PC-3 (cell line): Measurements from ENCODE around the gene CEND1. TPM values are rescaled to one million over a fixed set of nuclear protein-coding genes. Genes with fewer than 3 reads are reported as not detected.

ENCODE experiments used
- ATAC-seq: fragments of 200-7000 bp; cut with Tn5 transposase; 2 replicates; pipeline ENCODE4 v1.9.1; 2020; ENCODE audit warnings: mild to moderate bottlenecking, moderate library complexity
- BruUV-seq: library from RNA; stranded (reverse); fragments of 400-500 nt; replicated peaks from 2 replicates; lab custom pipeline; 2021; lab: Mats Ljungman, UMichigan
- CTCF ChIA-PET: fragments of 300-600 bp; sonication (Branson Sonifier 250); formaldehyde crosslinking; loops from one replicate; lab custom pipeline; 2022; ENCODE audit warnings: antibody characterized with exemption; lab: Charles Lee
- POLR2A ChIA-PET: fragments of 300-600 bp; sonication (Branson Sonifier 250); formaldehyde crosslinking; loops from one replicate; lab custom pipeline; 2022; ENCODE audit warnings: antibody characterized with exemption; ENCODE audit not compliant: unreplicated experiment; lab: Charles Lee
- DNase-seq: peaks from one replicate; pipeline ENCODE4 v3.0.0-alpha.2; 2015
- H2AFZ ChIP-seq: fragments of 300-600 bp; sonication (generic); 2 replicates; pipeline ENCODE4 v1.6.0; 2016; ENCODE audit warnings: antibody characterized with exemption, low read length
- H3F3A ChIP-seq: fragments of 300-600 bp; sonication (generic); one replicate; pipeline ENCODE4 v1.6.0; 2017; ENCODE audit warnings: antibody characterized with exemption, low read length, control low read depth, mild to moderate bottlenecking; ENCODE audit not compliant: unreplicated experiment
- H3K27ac ChIP-seq: fragments of 300-600 bp; sonication (generic); 2 replicates; pipeline ENCODE4 v1.5.1; 2016; ENCODE audit warnings: mild to moderate bottlenecking, low read length
- H3K27me3 ChIP-seq: fragments of 300-600 bp; sonication (generic); 2 replicates; pipeline ENCODE4 v1.6.1; 2016; ENCODE audit warnings: low read length, mixed read lengths
- H3K36me3 ChIP-seq: fragments of 300-600 bp; sonication (generic); 2 replicates; pipeline ENCODE4 v1.6.1; 2016; ENCODE audit warnings: low read depth, mixed run types, low read length, mixed read lengths
- H3K4me1 ChIP-seq: fragments of 300-600 bp; sonication (generic); 2 replicates; pipeline ENCODE4 v1.5.1; 2016; ENCODE audit warnings: low read length; ENCODE audit not compliant: insufficient read depth
- H3K4me2 ChIP-seq: fragments of 300-600 bp; sonication (generic); 2 replicates; pipeline ENCODE4 v1.6.0; 2016; ENCODE audit warnings: low read length
- H3K4me3 ChIP-seq: fragments of 300-600 bp; sonication (generic); 2 replicates; pipeline ENCODE4 v1.5.1; 2016; ENCODE audit warnings: mild to moderate bottlenecking, low read length, mixed read lengths
- H3K79me2 ChIP-seq: fragments of 300-600 bp; sonication (generic); 2 replicates; pipeline ENCODE4 v1.6.1; 2017; ENCODE audit warnings: low read length, mixed read lengths
- H3K9ac ChIP-seq: fragments of 300-600 bp; sonication (generic); 2 replicates; pipeline ENCODE4 v1.6.0; 2016; ENCODE audit warnings: mild to moderate bottlenecking, low read length
- H3K9me2 ChIP-seq: fragments of 300-600 bp; sonication (generic); replicated peaks from 2 replicates; pipeline ENCODE4 v1.6.1; 2016; ENCODE audit warnings: mixed run types, low read length, mixed read lengths
- H3K9me3 ChIP-seq: fragments of 300-600 bp; sonication (generic); 2 replicates; pipeline ENCODE4 v1.6.1; 2016; ENCODE audit warnings: low read length, mixed read lengths
- H4K20me1 ChIP-seq: fragments of 300-600 bp; sonication (generic); 2 replicates; pipeline ENCODE4 v1.6.1; 2016; ENCODE audit warnings: low read length, mixed read lengths
- CTCF ChIP-seq: fragments of 300-600 bp; sonication (generic); conservative IDR thresholded peaks from 2 replicates; pipeline ENCODE4 v1.5.1; 2017; ENCODE audit warnings: antibody characterized with exemption, low read depth, mild to moderate bottlenecking, low read length
- EZH2 ChIP-seq: fragments of 300-600 bp; sonication (generic); IDR thresholded peaks from one replicate; pipeline ENCODE4 v1.6.1; 2017; ENCODE audit warnings: antibody characterized with exemption, mild to moderate bottlenecking, low read length; ENCODE audit not compliant: unreplicated experiment
- EZH2phosphoT487 ChIP-seq: fragments of 300-600 bp; sonication (generic); IDR thresholded peaks from 2 replicates; pipeline ENCODE4 v1.6.1; 2018; ENCODE audit warnings: mild to moderate bottlenecking, antibody characterized with exemption, low read length, borderline replicate concordance
- intact Hi-C: fragments of 100-400 bp; cut with micrococcal nuclease; formaldehyde crosslinking; loops from 2 replicates; pipeline ENCODE4 v1.9.0; 2023
- total RNA-seq: library from RNA; depleted of rRNA; stranded (reverse); fragments of >200 nt; gene quantifications from 2 replicates; pipeline ENCODE4 v1.2.3, GENCODE V29; 2014

Gene CEND1
- total RNA-seq, 1 experiment from 2014 or later: not detected

- H3K36me3 ChIP-seq: no peaks in the 10 kb centered on the region; the same call in 1 of the 2 replicates
- H3K27ac ChIP-seq: peak overlapping the region; percentile 54
- TF ChIP-seq EZH2 (no peak), EZH2phosphoT487 (no peak), CTCF (no peak)
- H3K79me2 ChIP-seq: peaks cover 44% of the 10 kb centered on the region
- POLR2A ChIA-PET: interaction anchor here (0.6 kb wide), 1 partner anchor 52 kb away, joined by 4 read pairs; the partner anchor contains the start of gene DEAF1
- H3K4me3 ChIP-seq: peak overlapping the region; percentile 97
- no peaks in the 10 kb centered on the region for H3K27me3 ChIP-seq
- H3F3A ChIP-seq: no peaks in the 10 kb centered on the region
- peak overlapping the region; percentile 86 for H2AFZ ChIP-seq
- H3K4me1 ChIP-seq: peaks cover 15% of the 10 kb centered on the region
- CTCF ChIA-PET: no interaction called here
- peak overlapping the region; percentile 97 for H3K9ac ChIP-seq
- no peaks in the 10 kb centered on the region for H3K9me2 ChIP-seq
- no TSS peak for BruUV-seq
- peaks cover 18% of the 10 kb centered on the region; the same call in 1 of the 2 replicates for H4K20me1 ChIP-seq
- no peaks in the 10 kb centered on the region for H3K9me3 ChIP-seq
- ATAC-seq (peak; percentile 29), DNase-seq (peak; percentile 56)
- intact Hi-C loops: no loop called here
- H3K4me2 ChIP-seq: peak overlapping the region; percentile 88
These were observed 43.4 kb downstream of the CEND1 start for GRCh38 chr11:746289-747157.

DNA sequence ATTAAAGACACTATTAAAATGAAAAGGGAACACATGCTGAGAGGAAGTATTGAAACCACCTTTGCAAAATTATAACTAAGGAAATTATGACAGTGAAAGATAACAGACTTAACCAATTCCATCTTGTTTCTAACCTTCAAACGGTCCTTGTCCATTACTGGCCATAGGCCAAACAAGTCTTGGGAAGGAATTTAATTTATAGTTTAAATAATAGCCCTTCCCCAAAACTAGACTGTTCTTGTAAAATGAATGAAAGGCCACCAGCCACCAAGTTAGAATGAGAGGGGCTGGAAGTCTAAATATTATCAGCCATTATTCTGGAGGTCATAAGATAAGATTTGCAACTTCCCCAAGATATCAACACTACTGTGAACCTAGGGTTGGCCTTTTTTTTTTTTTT, 44.5 kb downstream of the CEND1 start:
- CTCF ChIA-PET: interaction anchor here (0.7 kb wide), 1 partner anchor 24 kb away, joined by 6 read pairs; no protein-coding TSS in a partner anchor
- TF ChIP-seq CTCF (no peak), EZH2 (no peak), EZH2phosphoT487 (no peak)
- H2AFZ ChIP-seq: no peak overlapping the region
- peaks cover 14% of the 10 kb centered on the region; the same call in 1 of the 2 replicates for H4K20me1 ChIP-seq
- no peak for DNase-seq
- H3K27me3 ChIP-seq: no peaks in the 10 kb centered on the region
- intact Hi-C loops: no loop called here
- no peak overlapping the region for H3K4me3 ChIP-seq
- POLR2A ChIA-PET: interaction anchor here (0.6 kb wide), 1 partner anchor 51 kb away, joined by 4 read pairs; the partner anchor contains the start of gene DEAF1
- no peaks in the 10 kb centered on the region for H3K9me2 ChIP-seq
- H3K9ac ChIP-seq: no peak overlapping the region
- peaks cover 33% of the 10 kb centered on the region for H3K79me2 ChIP-seq
- no peak overlapping the region for H3K4me2 ChIP-seq
- peaks cover 15% of the 10 kb centered on the region for H3K4me1 ChIP-seq
- ATAC-seq: no peak
- no TSS peak for BruUV-seq
- H3K27ac ChIP-seq: no peak overlapping the region
- H3F3A ChIP-seq: no peaks in the 10 kb centered on the region
- H3K36me3 ChIP-seq: no peaks in the 10 kb centered on the region
- no peaks in the 10 kb centered on the region for H3K9me3 ChIP-seq
